ENCODE measurements around the gene LNP1. TPM values are rescaled to one million over a fixed set of nuclear protein-coding genes. Genes with fewer than 3 reads are reported as not detected.

LNP1 gene
- total and polyA plus RNA-seq, 7 donors = 0.69 to 3.6 (median 2.9) TPM

GRCh38 chr3:100407164-100407563 is 5.8 kb downstream of the LNP1 start:
- Histone ChIP-seq H3K4me1 (peaks cover 0 to 22% (median 20%) of the 10 kb centered on the region in 4 donors), H3K27me3 (no peaks in the 10 kb centered on the region), H3K4me3 (no peak overlapping the region), H3K27ac (no peak overlapping the region), H3K9me3 (peaks cover 0 to 4% (median 0%) of the 10 kb centered on the region in 4 donors), H3K36me3 (no peaks in the 10 kb centered on the region)
- no peak for DNase-seq
- TF ChIP-seq CTCF (IDR thresholded peaks at IDR 0.05) = no peak
- WGBS, 2 donors = 73 to 98% methylated on average over 2 of the region's 2 CpGs
- intact Hi-C loops (cut with DNase I) = no loop called here

DNA sequence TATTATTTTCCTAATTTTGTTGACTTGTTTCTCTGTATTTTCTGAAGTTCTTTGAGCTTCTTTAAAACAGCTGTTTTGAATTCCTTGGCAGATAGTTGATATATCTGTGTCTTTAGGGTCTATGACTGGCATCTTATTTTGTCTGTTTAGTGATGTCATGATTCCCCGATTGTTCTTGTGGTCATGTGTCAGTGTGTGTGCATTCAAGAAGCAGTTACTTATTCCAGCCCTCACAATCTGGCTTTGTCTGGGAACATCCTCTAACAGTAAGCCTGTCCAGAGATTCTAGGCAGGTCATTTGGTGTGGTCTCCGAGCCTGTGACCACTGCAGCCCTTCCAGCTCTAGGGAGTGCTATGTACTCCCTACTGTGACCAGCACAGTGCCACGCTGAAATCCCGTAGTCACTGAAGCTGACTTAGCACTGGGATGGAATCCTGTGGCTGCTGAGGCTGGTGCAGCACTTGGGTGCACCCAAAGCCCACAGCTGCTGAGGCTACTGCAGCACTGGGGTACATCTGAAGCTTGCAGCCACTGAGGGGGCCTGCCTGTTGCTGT is 6.7 kb downstream of the LNP1 start:
- WGBS, 2 donors = 96 to 97% methylated on average over 4 of the region's 4 CpGs
- no peak for DNase-seq
- H3K4me3 ChIP-seq = no peak overlapping the region
- H3K9me3 ChIP-seq = peaks cover 0 to 4% (median 0%) of the 10 kb centered on the region in 4 donors
- H3K36me3 ChIP-seq = no peaks in the 10 kb centered on the region
- intact Hi-C loops (cut with DNase I) = no loop called here
- no peak overlapping the region for H3K27ac ChIP-seq
- H3K27me3 ChIP-seq = no peaks in the 10 kb centered on the region
- peaks cover 0 to 13% (median 11%) of the 10 kb centered on the region in 4 donors for H3K4me1 ChIP-seq
- TF ChIP-seq POLR2A (IDR thresholded peaks at IDR 0.05) = no peak
- no peak for TF ChIP-seq EP300 (IDR thresholded peaks at IDR 0.05)
- no peak for TF ChIP-seq CTCF (IDR thresholded peaks at IDR 0.05)
- no peak for TF ChIP-seq POLR2AphosphoS5 (IDR thresholded peaks at IDR 0.05)

- Histone ChIP-seq H3K9me3 (peaks cover 0 to 4% (median 0%) of the 10 kb centered on the region in 4 donors), H3K36me3 (no peaks in the 10 kb centered on the region), H3K27ac (no peak overlapping the region), H3K4me1 (no peaks in the 10 kb centered on the region), H3K4me3 (no peak overlapping the region), H3K27me3 (no peaks in the 10 kb centered on the region)
- DNase-seq = no peak
- TF ChIP-seq CTCF (IDR thresholded peaks at IDR 0.05) (no peak), EP300 (IDR thresholded peaks at IDR 0.05) (no peak), POLR2A (IDR thresholded peaks at IDR 0.05) (no peak), POLR2AphosphoS5 (IDR thresholded peaks at IDR 0.05) (no peak)
- 98 to 99% methylated on average over 2 of the region's 2 CpGs for whole genome bisulfite sequencing, 2 donors
- intact Hi-C loops (cut with DNase I) = no loop called here
These were observed 10.0 kb downstream of the LNP1 start for GRCh38 chr3:100411091-100411982.

DNA sequence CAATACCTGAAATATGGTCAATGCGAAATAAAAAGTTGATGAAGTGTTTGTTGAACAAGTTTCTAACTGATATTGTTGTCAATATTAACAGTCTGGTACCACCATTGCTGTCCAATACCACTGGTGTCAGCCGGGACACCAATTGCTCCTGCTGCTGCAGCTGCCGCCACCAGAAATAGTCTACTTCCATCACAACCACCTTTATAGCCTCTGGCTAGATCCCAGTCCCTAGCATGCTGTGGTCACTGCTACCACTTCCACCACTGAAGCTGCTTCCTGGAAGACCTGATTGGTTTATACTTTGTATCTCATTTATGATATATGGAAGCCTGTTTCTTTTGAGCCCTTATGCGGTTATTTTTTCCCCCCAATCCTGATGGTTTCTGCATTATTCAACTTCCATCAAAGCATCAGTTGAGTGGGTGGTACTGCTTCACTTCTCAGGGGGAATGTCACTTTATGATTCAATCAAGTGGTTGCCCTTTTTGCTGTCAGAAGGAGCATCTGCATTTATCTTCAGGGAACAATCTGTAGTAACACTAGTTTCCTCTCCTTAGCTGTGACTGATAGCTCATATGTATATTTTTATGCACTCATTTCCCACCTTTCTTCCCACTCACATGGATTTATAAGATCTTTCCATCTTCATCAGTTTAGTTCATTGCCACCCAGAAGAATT is 11.7 kb downstream of the LNP1 start:
- Histone ChIP-seq H3K27ac (no peak overlapping the region), H3K27me3 (no peaks in the 10 kb centered on the region), H3K36me3 (no peaks in the 10 kb centered on the region), H3K9me3 (peaks cover 0 to 1% (median 0%) of the 10 kb centered on the region in 4 donors), H3K4me1 (no peaks in the 10 kb centered on the region), H3K4me3 (no peak overlapping the region)
- 96% methylated on average over 4 of the region's 4 CpGs for WGBS, 2 donors
- TF ChIP-seq POLR2AphosphoS5 (IDR thresholded peaks at IDR 0.05) (no peak), CTCF (IDR thresholded peaks at IDR 0.05) (no peak), POLR2A (IDR thresholded peaks at IDR 0.05) (no peak), EP300 (IDR thresholded peaks at IDR 0.05) (no peak)
- intact Hi-C loops (cut with DNase I) = no loop called here
- DNase-seq = no peak
